ENCODE data around the gene RABEP1. TPM values are rescaled to one million over a fixed set of nuclear protein-coding genes. Genes with fewer than 3 reads are reported as not detected.
A peak's percentile ranks its signal among the peaks of the same experiment; 100 is the strongest.

RABEP1 gene
- total RNA-seq, 1 donor from 2014 or later: 48.5 TPM

GRCh38 chr17:5355421-5356129, 73.5 kb downstream of the RABEP1 start:
- DNase-seq (ENCODE audit: extremely low read depth, low read depth, low spot score): no peak

DNA sequence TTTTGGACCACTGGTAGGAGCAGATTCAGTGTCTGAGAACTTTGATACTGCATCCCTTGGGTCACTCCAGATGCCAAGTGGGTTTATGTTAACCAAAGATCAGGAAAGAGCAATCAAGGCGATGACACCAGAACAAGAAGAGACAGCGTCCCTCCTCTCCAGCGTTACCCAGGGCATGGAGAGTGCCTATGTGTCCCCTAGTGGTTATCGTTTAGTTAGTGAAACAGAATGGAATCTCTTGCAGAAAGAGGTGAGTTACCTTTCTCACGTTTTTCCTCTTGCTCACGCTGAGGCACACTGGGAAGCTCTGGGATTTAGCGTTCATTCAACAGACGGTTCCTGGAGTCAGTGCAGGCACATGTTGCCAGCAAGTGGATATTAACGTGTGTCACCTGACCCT, 79.3 kb downstream of the RABEP1 start:
- DNase-seq (ENCODE audit: extremely low read depth, low read depth, low spot score): no peak

DNA sequence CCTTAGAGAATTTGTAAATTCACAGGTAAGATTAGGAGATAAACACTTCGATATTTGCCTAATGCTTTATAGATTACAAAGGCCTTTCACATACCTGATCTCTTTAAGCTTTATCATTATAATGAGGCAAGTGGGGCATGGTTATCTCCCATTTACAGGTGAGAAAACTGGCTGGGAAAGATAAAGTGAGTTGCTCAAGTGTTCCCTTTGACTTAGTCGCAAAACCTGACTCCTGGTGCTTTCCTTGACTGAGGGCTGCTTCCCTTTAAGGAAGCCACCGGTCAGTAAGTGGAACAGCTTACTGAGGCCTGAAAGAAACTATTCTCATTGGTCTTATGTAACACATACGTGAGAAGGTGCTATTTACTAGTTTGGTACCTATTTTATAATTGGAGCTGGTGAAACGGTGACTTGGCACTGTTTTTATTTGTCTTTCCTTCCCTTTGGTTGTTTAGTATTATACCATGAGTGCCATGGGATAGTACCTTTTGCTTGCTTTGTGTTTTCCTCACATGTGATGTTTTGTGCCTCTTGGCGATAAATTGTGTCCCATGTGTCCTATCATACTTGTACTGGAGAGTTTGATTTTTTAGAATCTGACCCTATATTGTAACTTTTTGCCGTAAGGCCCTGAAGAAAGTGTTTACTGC, 80.2 kb downstream of the RABEP1 start:
- no peak for DNase-seq (ENCODE audit: extremely low read depth, low read depth, low spot score)

GRCh38 chr17:5364156-5364555, 82.1 kb downstream of the RABEP1 start:
- DNase-seq (ENCODE audit: extremely low read depth, low read depth, low spot score): no peak

DNA sequence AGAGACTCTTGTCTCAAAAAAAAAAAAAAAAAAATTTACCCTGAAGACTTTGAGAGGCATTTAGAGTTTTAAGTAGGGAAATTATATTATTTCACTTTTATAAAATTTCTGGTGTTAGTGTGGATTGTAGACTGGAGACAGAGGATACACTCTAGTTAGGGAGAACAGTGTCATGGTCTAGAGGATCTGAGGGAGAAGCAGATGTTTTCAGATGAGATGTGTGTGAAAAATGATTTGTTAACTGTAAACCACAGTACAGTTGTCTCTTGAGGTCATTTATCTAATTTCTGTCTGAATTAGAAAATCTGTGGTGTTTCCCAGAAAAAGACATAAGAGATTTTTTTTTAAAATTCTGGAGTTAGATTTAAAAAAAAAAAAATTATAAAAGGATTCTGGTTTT, 82.6 kb downstream of the RABEP1 start:
- no peak for DNase-seq (ENCODE audit: extremely low read depth, low read depth, low spot score)

- DNase-seq (ENCODE audit: extremely low read depth, low read depth, low spot score): no peak
Observed at GRCh38 chr17:5365831-5366230, 83.7 kb downstream of the RABEP1 start.

DNA sequence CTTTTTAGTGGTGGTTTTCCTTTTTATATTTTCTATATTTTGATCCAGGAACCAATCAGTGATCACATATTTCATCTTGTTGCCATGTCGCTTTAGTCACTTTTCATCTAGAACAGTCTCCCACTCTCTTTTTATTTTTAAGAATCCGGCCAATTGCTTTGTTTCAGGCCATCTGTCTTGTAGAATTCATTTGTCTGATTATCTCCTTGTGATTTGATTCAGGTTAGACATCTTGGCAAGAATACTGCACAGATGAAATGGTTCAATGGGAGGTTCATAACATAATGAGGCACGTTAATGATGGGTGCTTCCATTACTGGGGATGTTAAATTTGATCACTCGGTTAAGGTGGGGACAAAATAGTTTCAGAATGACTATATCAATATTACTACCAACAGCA, 88.3 kb downstream of the RABEP1 start:
- no peak for DNase-seq (ENCODE audit: extremely low read depth, low read depth, low spot score)

- DNase-seq (ENCODE audit: extremely low read depth, low read depth, low spot score): no peak
Observed at GRCh38 chr17:5373112-5373511, 91.0 kb downstream of the RABEP1 start.

GRCh38 chr17:5378566-5379207, 96.6 kb downstream of the RABEP1 start:
- DNase-seq (ENCODE audit: extremely low read depth, low read depth, low spot score): no peak

DNA sequence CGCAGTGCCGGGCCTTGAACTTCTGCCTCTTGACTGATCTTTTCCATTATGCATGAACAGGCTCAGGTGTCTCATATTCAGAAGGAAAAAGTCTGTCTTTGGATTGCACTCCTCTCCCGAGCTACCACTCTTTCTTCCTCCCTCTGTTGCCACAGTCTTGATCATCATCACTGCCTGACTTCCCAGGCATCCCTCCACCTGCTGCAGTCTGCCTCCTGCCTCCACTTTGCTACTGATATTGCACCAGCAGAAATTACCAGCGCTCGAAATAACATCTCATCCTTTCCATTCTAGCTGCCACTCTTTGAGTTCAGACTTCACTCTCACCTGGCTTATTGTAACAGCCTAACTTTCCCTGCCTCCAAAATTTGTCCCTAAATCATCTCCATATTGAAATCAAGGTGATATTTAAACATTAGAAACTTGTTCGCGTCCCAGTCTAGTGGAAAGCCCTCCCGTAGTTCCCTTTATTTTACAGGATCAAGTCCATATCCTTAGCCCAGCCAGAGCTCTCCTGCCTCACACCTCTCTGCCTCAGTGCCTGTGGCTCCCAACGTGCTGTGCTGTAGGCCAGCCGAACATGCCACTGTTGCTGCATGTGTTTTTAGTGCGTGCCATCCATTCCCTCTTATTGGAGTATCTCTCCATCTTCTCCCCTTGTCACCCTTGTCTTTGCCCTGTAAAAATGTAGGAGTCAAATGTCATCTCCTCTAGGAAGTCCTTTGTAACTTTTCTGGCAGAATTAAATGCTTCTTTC, 97.4 kb downstream of the RABEP1 start:
- DNase-seq (ENCODE audit: extremely low read depth, low read depth, low spot score): no peak

GRCh38 chr17:5380491-5381135, 98.5 kb downstream of the RABEP1 start:
- DNase-seq (ENCODE audit: extremely low read depth, low read depth, low spot score): no peak

DNA sequence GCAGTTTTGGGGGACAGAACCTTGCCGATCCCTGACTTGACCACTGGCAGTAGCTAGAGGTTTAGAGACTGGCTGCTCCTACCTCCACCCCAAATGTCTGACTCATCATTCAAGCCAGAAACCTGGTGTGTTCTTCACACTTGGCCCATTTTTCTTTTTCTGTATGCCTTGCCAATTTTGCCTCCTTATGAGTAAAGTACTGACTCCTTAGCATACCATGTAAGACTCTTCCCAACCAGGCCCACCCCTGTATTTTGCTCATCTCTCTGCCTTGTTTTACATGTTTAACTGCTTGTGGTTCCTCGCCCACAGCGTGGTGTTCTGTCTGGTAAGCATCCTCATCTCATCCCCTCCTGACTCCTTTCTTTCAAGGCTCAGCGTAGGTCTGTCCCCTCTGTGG, 99.5 kb downstream of the RABEP1 start:
- DNase-seq (ENCODE audit: extremely low read depth, low read depth, low spot score): no peak

GRCh38 chr17:5391678-5392077, 109.6 kb downstream of the RABEP1 start:
- no peak for DNase-seq (ENCODE audit: extremely low read depth, low read depth, low spot score)

DNA sequence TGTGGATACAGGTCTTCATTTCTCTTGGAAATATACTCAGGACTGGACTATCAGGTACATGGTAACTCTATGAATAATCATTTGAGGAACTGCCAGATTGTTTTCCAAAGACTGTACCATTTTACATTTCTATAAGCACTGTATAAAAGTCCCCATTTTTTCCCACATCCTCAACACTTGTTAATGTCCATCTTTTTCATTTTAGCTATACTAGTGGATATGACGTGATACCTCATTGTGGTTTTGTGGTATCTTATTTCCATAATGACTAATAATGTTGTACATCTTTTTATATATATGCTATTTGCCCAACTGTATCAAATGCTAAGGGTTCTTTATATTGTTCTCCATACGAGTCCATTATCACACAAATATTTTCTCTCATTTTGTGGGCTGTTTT, 114.5 kb downstream of the RABEP1 start:
- DNase-seq (ENCODE audit: extremely low read depth, low read depth, low spot score): no peak

GRCh38 chr17:5399767-5400166, 117.7 kb downstream of the RABEP1 start:
- no peak for DNase-seq (ENCODE audit: extremely low read depth, low read depth, low spot score)

DNA sequence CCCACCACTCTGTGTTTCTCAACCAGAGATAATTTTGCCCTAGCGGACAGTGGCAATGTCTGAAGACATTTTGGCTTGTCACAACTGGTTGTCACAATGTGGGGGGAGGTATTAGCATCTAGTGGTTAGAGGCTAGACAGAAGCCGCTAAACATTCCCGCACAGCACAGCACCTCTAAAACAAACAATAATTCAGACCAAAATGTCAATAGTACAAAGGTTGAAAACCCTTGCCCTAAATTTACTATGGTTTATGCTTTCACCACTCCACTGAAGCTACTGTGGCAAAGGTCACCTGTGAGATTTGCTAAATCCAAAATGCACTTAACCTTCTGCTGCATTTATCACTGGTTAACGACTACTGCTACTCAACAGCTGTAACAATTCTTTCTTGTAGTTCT, 123.3 kb downstream of the RABEP1 start:
- DNase-seq (ENCODE audit: extremely low read depth, low read depth, low spot score): no peak

DNA sequence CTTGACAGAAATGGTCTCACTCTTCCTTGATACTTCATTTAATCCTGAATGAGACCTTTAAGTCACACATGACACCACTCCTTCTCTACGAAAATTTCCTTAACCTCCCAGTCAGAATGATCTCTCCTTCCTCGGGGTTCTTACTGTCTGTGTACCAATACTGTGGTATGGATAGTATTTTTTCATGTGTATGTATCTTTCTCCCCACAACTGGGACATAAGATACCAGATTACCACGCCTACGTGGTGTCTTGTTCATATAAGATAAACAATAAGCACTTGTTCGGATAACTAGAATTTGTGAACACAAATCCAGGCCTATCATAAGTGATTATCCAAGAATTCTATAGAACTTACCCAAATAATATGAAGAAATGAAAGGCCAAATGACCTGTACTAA, 126.1 kb downstream of the RABEP1 start:
- DNase-seq (ENCODE audit: extremely low read depth, low read depth, low spot score): no peak

DNA sequence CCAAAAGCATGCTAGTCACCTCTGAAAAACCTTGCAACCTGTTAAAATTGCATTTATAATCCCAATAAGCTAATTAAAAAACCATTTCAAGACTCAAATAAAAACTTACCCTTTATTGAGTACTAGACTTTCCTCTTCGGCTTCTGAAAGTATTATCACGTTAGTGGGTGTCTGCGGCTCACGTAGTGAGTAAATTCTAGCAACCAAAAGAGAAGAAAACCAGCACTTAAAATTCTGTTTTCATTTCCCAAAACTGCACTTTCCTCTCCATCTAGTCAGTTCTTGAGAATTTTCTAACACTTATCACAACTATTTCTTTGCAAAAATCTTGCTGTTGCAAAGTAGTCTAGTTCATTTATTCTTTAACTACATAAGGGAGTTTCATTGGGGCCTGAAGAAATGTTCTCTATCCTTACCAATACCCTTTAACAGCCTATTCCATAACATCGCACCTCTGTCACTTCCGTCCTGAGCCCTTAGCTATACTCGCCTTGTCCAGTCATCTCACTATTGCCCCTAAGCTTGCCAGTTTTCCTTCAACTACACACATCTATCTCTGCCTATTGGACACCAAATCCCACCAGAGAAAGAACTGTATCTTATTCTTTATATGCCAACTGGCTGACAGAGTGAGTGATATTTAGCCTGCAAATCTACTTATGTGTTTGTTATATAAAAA, 128.6 kb downstream of the RABEP1 start:
- no peak for DNase-seq (ENCODE audit: extremely low read depth, low read depth, low spot score)

DNA sequence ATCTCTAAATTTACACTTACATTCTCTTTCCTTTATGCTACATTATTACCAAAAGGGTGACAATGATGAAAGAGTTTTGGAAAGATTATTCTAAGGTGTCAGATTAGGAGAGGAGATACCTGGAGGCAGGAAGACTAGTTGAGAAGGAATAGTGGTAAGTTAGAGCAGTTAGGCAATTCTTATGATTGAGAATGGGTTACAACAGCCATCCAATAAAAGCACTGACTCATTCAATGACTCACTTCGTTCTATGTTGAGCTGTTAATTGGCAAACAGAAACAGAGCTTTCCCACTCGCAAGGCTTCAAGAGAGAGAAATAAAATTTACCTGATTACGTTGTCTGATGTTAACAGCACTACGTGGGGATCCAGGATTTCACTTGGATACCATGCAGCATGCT, 131.6 kb downstream of the RABEP1 start:
- DNase-seq (ENCODE audit: extremely low read depth, low read depth, low spot score): peak; percentile 33

- DNase-seq (ENCODE audit: extremely low read depth, low read depth, low spot score): no peak
Observed at GRCh38 chr17:5416901-5417300, 134.8 kb downstream of the RABEP1 start.
